Duodenal mucosa (tissue), 2 donors: ENCODE data around the gene PIKFYVE.
"Not testable (repeated sequence)": the region's sequence is repeated elsewhere in the genome, so short reads cannot be mapped to it uniquely, and the experiment has no call there.

Experiments used
- H3K27ac ChIP-seq: one replicate; pipeline ENCODE4 v1.7.0; 2013; ENCODE audit warnings: low read depth, low read length
- H3K27me3 ChIP-seq, 2 donors: one replicate each; pipeline ENCODE4 v1.7.0; 2013; ENCODE audit warnings: low read length in 2 of 2, control low read depth in 1 of 2; ENCODE audit not compliant: insufficient read depth in 2 of 2, control insufficient read depth in 1 of 2
- H3K36me3 ChIP-seq, 2 donors: one replicate each; pipeline ENCODE4 v1.7.0; 2013; ENCODE audit warnings: low read length in 2 of 2, control low read depth in 1 of 2; ENCODE audit not compliant: insufficient read depth in 2 of 2, control insufficient read depth in 1 of 2
- H3K4me1 ChIP-seq, 2 donors: one replicate each; pipeline ENCODE4 v1.7.0; 2013; ENCODE audit warnings: low read length in 2 of 2, control low read depth in 1 of 2; ENCODE audit not compliant: insufficient read depth in 2 of 2, control insufficient read depth in 1 of 2
- H3K4me3 ChIP-seq, 2 donors: one replicate each; pipeline ENCODE4 v1.7.0; 2013; ENCODE audit warnings: low read length in 2 of 2, low read depth in 1 of 2
- H3K9ac ChIP-seq, 2 donors: one replicate each; pipeline ENCODE4 v1.7.0; 2013; ENCODE audit warnings: low read length in 2 of 2, low read depth in 1 of 2
- H3K9me3 ChIP-seq, 2 donors: one replicate each; pipeline ENCODE4 v1.7.0; 2013; ENCODE audit warnings: low read length in 2 of 2, control low read depth in 1 of 2; ENCODE audit not compliant: control insufficient read depth in 1 of 2

Gene PIKFYVE

DNA sequence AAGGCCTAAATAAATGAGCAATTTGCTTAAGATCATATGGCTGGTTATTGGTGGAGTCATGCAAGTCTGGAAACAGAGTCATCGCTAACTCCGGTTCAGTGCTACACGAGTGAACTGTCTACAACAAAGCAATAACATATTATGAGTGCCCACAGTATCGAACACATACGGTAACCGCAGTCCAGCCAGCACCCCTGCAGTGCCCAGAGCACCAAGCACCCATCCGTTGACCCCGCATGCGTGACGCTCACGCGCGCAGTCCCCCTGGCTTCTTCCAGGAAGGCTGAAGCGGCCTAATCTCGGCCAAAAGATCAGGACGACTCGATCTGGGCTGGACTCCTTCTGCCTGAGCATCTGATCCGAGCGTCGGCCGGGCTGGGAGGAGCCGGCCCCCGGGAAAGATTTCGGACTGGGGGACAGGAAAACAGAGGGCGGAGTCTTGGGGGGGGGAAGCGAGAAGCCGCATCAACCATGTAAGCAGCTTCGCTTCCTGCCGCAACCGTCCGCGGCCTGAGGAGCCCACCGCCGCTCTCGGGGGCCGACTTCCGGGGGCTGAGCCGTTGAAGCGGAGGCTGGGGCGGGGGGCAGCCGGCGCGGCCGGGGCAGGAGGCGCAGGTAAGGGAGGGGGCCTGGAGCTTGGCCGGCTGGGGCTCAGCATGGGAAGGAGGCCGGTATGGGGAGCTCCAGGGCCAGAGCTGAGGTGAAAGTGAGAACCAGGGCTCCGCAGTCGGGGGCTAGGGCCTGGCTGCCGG lies at the start of gene PIKFYVE:
Gene PIKFYVE (plus strand): TSS at position 455 of the 752 bp plus-strand sequence. CDS start 5,265 bp downstream, outside the sequence.
- no peaks in the 10 kb centered on the region for H3K9me3 ChIP-seq
- H3K9ac ChIP-seq, result peak within 1 kb of the TSS; percentile 81 to 85
- no peaks in the 10 kb centered on the region for H3K36me3 ChIP-seq
- H3K4me3 ChIP-seq, result peak within 1 kb of the TSS; percentile 93 to 97
- peak within 1 kb of the TSS; percentile 88 for H3K27ac ChIP-seq
- H3K27me3 ChIP-seq, result no peaks in the 10 kb centered on the region
- H3K4me1 ChIP-seq, result peaks cover 16 to 26% of the 10 kb centered on the region in 2 donors

GRCh38 chr2:208221873-208222272 lies 44.2 kb upstream of the PIKFYVE start:
- H3K36me3 ChIP-seq, H3K4me3 ChIP-seq, H3K9ac ChIP-seq, H3K27me3 ChIP-seq, H3K27ac ChIP-seq, H3K4me1 ChIP-seq, H3K9me3 ChIP-seq: not testable (repeated sequence)

DNA sequence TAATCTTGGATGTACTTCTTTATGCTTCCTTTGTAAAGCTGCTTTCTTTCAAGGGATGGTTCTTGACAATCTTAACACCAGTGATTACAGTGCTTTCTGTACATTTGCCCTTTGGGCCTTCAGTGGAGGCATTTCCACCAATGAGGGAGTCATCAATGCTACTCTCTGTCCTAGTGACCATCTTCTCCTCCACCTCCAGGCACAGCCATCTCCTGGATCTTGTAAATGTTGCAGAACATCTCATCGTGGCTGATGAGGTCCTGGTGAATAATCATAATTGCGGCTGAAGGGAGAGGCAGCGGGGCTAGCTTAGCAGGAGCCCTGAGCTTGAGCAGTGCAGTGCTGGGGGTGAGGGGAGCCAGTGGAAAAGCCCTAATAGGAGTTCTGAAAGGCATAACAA lies 43.7 kb upstream of the PIKFYVE start:
- Histone ChIP-seq H3K4me3 (no peak overlapping the region), H3K36me3 (no peaks in the 10 kb centered on the region), H3K27ac (no peak overlapping the region), H3K4me1 (no peaks in the 10 kb centered on the region), H3K9ac (no peak overlapping the region), H3K27me3 (no peaks in the 10 kb centered on the region), H3K9me3 (no peaks in the 10 kb centered on the region)

GRCh38 chr2:208224802-208225201 lies 41.3 kb upstream of the PIKFYVE start:
- no peak overlapping the region for H3K27ac ChIP-seq
- no peaks in the 10 kb centered on the region for H3K27me3 ChIP-seq
- H3K9me3 ChIP-seq, result no peaks in the 10 kb centered on the region

GRCh38 chr2:208227581-208228232 lies 38.3 kb upstream of the PIKFYVE start:
- Histone ChIP-seq H3K9me3 (no peaks in the 10 kb centered on the region), H3K27me3 (no peaks in the 10 kb centered on the region), H3K4me3 (no peak overlapping the region), H3K4me1 (no peaks in the 10 kb centered on the region), H3K9ac (no peak overlapping the region), H3K27ac (no peak overlapping the region), H3K36me3 (no peaks in the 10 kb centered on the region)

More at GRCh38 chr2:208224802-208225201, 41.3 kb upstream of the PIKFYVE start:
- no peak overlapping the region for H3K9ac ChIP-seq
- no peaks in the 10 kb centered on the region for H3K4me1 ChIP-seq
- H3K36me3 ChIP-seq, result no peaks in the 10 kb centered on the region
- H3K4me3 ChIP-seq, result no peak overlapping the region

- Histone ChIP-seq H3K4me1 (no peaks in the 10 kb centered on the region), H3K27me3 (no peaks in the 10 kb centered on the region), H3K4me3 (no peak overlapping the region), H3K9ac (no peak overlapping the region), H3K9me3 (no peaks in the 10 kb centered on the region), H3K27ac (no peak overlapping the region), H3K36me3 (no peaks in the 10 kb centered on the region)
Observed at GRCh38 chr2:208228476-208228875, 37.6 kb upstream of the PIKFYVE start.

- Histone ChIP-seq H3K27me3 (no peaks in the 10 kb centered on the region), H3K9me3 (no peaks in the 10 kb centered on the region), H3K27ac (no peak overlapping the region)
Observed at GRCh38 chr2:208234786-208235185, 31.3 kb upstream of the PIKFYVE start.

GRCh38 chr2:208235860-208236259 lies 30.2 kb upstream of the PIKFYVE start:
- Histone ChIP-seq H3K27ac (no peak overlapping the region), H3K36me3 (peaks cover 22 to 38% of the 10 kb centered on the region in 2 donors), H3K4me1 (no peaks in the 10 kb centered on the region), H3K4me3 (no peak overlapping the region), H3K9me3 (no peaks in the 10 kb centered on the region), H3K27me3 (no peaks in the 10 kb centered on the region), H3K9ac (no peak overlapping the region)

More at GRCh38 chr2:208234786-208235185, 31.3 kb upstream of the PIKFYVE start:
- no peaks in the 10 kb centered on the region for H3K4me1 ChIP-seq
- H3K36me3 ChIP-seq, result peaks cover 16 to 30% of the 10 kb centered on the region in 2 donors
- H3K9ac ChIP-seq, result no peak overlapping the region
- H3K4me3 ChIP-seq, result no peak overlapping the region

GRCh38 chr2:208239770-208240493 lies 26.1 kb upstream of the PIKFYVE start:
- peaks cover 0 to 14% of the 10 kb centered on the region in 2 donors for H3K4me1 ChIP-seq
- no peak overlapping the region for H3K9ac ChIP-seq
- no peak overlapping the region for H3K4me3 ChIP-seq
- peaks cover 46 to 70% of the 10 kb centered on the region in 2 donors for H3K36me3 ChIP-seq
- H3K9me3 ChIP-seq, result no peaks in the 10 kb centered on the region
- H3K27me3 ChIP-seq, result no peaks in the 10 kb centered on the region
- H3K27ac ChIP-seq, result no peak overlapping the region
